Hematopoietic multipotent progenitor cell treated with erythropoietin and hydrocortisone succinate and interleukin-3 and kit ligand, for 8 days (in vitro differentiated cells): ENCODE results near the gene KCNAB2.

Source experiments
- DNase-seq: peaks from one replicate; pipeline ENCODE4 v3.0.0-alpha.2; 2015

The KCNAB2 gene

DNA sequence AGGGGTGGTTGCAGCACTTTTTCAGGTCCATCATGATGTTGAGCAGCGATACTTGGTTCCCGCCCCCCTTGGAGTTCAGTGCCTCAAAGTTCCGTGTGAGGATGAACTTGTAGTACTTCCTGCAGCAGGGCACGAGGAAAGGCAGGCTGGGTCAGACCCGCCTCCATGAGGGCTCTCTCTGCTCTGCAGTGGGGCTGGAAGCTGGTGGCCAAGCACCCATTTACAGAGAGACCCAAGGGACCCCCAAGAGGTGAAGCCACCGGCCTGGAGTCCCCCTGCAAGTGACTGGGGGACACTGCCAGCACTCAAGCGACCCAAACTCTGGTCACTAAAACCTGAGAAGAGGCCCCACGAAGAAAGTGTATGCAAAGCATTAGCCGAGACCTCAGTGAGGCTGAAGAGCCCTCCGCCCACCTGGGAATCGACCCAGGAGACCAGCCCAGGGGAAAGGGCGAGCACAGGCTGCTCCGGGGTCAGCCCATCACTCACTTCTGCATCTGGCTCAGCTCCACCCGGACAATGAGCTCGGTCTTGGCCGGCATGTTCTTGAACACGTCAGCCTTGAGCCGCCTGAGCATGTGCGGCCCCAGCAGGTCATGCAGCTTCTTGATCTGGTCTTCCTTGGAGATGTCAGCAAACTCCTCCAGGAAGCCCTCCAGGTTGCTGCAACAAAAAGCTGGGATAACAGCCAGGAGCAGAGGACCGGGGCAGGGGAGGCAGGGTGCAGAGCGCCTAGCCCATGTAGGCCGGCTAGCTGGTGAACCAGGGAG, 89.2 kb downstream of the KCNAB2 start:
- no peak for DNase-seq

DNA sequence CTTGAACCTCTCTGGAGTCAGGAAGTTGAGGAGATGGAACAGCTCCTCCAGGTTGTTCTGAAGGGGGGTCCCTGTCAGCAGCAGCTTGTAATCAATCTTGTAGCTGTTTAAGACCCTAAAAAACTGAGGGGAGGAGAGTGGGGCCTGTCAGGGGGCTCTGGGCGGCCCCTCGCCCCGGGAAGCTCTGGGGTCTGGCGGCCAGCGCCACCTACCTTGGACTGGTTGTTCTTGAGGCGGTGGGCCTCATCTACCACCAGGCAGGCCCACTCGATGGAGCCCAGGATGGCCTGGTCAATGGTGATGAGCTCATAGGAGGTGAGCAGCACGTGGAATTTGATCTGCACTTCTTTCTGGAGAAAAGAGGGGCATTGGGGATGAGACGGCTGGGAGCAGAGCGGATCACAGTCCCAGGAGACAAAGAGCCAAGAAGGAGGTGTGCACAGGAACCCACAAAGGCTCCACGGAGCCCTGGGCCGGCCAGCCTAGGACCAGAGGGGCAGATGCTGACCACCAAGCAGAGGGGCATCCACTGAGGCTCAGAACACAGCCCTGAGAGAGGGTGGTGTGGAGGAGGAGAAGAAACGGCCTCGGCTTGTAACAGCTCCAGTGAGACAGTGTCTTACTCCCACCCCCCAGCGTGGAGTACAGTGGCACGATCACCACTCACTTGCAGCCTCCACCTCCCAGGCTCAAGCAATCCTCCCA, 91.0 kb downstream of the KCNAB2 start:
- no peak for DNase-seq

DNA sequence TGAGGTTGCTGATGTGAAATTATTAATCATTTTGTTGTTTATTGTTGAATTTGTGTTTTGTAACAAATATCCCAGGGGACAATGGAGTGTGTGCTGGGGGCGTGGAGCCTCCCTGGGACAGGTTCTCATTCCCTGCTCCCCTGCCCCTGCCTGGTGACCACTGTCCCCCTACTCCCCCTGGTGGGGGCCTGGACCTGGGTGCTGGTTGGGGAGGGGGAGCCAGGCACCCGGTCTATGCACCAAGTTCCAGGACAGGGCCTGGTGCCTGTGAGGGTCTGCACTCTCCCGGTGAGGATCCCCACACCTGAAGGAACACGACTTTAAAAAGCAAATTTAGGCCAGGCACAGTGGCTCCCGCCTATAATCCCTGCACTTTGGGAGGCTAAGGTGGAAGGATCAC, 92.1 kb downstream of the KCNAB2 start:
- DNase-seq, result no peak

GRCh38 chr1:6140413-6140812, 94.7 kb downstream of the KCNAB2 start:
- no peak for DNase-seq

- peak; percentile 9 for DNase-seq
These were observed 95.9 kb downstream of the KCNAB2 start for GRCh38 chr1:6141592-6141991.

DNA sequence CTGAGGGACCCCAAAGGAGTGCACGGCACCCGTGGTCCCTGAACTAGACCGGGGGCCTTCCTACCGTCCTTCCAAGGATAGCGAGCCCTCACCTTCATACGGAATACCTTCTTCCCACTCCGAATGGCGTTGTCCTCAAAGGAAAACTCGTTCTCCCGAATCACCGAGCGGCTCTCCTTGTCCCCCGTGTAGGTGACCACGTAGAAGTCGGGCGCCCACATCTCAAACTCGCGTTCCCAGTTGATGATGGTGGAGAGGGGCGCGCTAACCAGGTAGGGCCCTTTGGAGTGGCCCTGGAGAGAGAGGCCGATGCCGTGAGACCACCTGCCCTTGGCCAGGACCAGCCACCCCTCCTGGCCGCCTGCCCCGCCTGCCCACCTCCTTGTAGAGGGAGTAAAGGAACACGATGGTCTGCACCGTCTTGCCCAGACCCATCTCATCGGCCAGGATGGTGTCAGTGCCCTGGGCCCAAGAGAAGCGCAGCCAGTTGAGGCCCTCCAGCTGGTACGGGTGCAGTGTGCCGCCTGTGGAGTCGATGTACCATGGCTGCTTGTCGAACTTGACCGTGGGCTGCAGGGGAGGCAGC, 96.4 kb downstream of the KCNAB2 start:
- DNase-seq, result no peak

GRCh38 chr1:6142734-6143133, 97.0 kb downstream of the KCNAB2 start:
- DNase-seq, result no peak

GRCh38 chr1:6143395-6143794, 97.7 kb downstream of the KCNAB2 start:
- no peak for DNase-seq

GRCh38 chr1:6144175-6144574, 98.5 kb downstream of the KCNAB2 start:
- DNase-seq, result no peak

- no peak for DNase-seq
These were observed 99.1 kb downstream of the KCNAB2 start for GRCh38 chr1:6144647-6145395.

DNA sequence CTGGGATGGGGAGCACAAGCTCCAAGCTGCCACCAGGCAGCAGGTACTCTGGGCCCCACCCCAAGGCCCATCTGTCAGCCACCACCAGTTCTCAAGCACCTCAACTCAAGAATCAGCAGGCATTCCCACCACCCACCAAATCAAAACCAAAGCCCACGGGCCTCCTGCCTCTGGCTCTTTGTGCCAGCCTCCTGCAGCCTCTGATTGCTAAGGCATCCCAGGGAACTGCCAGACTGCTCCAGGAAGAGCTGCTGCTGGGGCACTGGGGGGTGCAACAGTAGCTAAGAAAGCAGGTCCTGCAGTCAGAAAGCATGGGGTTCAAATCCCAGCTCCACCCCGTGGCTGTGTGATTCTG, 99.7 kb downstream of the KCNAB2 start:
- no peak for DNase-seq

DNA sequence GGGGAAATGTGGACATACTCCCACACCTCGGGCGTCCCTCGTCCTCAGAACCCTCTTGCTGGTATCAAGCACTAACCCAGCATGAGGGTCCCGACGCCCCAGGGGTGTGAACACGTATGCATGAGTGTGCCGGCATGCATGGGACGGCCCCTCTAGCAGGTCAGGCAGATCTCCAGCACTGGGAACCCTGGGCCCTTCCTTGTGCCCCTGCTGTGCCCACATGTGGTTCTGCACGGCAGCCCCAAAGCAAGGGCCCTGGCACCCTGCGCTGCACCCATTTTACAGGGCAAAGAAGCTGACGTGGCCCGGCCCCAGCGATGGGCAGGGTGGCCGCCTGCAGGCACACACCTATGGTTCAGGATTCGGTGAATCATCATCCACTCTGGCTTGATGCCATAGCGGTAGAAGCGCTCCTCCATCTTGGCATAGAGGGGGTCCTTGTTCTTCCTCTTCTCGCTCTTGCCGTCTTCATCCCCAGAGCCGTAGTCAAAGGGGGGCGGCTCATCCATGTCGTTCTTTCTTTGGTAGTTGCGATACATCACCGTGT, 100.2 kb downstream of the KCNAB2 start:
- DNase-seq, result no peak

DNA sequence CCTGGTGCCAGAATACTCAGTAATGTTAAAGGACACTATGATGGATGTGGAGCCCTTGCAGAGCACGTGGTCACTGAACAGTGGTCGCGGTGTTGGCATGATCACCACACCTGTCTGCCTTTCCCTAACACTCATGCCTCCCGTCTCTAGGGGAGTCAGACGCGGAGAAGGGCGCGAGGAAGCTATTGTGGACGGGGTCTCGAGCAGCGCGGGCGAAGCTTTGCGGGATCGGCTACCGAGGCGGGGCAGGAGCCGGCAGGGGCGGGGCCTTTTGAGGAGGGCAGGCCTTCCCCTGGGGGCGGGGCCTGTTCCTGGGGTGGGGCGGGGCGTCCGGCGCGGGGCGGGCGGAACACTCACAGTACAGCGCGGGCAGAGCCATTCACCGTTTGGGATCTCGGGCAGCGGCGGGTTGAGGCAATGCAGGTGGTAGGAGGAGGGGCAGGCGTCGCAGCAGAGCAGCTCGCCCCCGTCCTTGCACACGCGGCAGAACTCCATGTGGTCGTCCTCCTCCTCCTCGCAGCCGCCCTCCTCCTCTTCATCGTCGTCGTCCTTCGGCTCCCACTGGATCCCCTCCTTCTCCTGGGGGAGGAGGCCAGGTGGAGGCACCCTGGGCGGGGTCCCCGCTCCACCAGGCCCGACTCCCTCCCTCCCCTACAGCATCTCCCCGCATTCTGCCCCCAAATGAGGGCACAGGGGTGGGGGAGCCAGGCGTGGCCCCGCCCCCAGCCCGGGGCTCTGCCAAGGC, 103.0 kb downstream of the KCNAB2 start:
- DNase-seq, result peak; percentile 53

GRCh38 chr1:6149597-6149996, 103.9 kb downstream of the KCNAB2 start:
- DNase-seq, result no peak

DNA sequence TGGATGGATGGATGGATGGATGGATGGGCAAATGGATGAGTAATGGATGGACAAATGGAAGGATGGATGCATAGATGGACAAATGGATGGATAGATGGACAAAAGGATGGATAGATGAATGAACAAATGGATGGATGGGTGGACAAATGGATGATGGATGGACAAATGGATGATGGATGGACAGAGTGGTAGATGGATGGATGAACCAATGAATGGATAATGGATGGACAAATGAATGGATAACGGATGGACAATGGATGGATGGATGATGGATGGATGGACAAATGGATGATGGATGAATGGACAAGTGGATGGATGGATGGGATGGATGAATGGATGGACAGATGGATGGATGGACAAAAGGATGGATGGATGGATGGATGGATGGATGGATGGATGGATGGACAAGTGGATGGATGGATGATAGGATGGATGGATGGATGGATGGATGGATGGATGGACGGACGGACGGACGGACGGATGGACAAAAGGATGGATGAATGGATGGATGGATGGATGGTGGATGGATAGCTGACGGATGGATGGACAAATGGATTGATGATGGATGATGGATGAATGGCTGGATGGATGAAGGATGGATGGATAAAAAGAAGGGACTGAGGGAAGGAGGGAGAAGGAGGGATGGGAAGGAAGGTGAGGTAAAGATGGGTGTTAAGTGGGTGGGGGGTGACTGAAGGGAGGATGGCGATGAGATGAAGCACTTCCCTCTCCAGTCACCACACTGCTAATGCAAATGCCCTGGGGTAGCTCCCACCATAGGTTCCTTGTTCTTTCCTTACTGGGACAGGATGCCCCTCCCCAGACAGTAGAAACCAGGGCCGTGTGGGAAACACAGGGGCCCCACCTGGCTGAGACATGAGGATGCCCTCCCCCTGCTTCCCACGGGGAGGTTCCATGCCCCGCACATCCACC, 104.6 kb downstream of the KCNAB2 start:
- no peak for DNase-seq
